GM21723 (cell line): ENCODE measurements around the gene PRR36.

Experiments used
- ATAC-seq: cut with Tn5 transposase; IDR thresholded peaks from one replicate; pipeline ENCODE4 v1.9.1; 2021; ENCODE audit warnings: mild to moderate bottlenecking, moderate library complexity; ENCODE audit not compliant: unreplicated experiment

PRR36 gene

DNA sequence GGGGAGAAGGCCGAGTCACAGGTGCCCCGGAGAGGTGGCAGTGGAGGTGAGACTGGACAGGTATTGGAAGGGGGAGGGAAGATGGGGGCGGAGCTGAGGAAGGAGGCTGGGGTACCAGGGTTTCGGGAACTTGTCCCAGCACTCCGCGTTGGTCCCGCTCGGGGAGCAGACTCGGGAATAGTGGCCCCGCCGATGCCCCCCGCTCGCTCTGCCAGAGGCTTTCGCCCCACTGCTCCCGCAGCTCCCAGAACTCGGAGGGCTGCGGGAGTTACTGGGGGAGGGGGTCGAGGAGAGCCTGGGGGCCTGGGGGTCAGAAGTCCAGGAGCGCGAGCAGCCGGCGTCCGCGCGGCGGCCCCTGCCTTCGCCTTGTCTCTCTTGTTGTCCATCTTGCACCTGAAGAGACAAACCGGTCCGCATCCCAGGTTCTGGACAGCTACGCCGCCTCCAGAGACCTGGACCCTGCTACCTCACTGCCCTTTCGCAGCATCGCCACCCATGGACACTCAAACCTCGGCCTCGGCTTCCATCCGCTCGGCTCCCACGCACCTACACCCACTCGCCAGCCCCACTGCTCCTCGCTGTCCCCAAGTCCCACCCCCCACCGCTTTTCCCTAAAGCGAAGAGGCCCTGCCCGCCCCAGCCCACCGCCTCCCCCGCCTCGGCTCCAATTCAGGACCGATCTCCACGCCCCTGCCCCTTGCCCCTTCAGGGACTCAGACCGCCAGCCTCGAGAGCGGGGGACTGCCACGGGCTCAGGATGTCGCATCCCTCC, 700 bp downstream of the PRR36 start:
- no peak for ATAC-seq

GRCh38 chr19:7872306-7873204, 1.6 kb downstream of the PRR36 start:
- ATAC-seq: no peak

GRCh38 chr19:7871437-7872305, 2.5 kb downstream of the PRR36 start:
- no peak for ATAC-seq

DNA sequence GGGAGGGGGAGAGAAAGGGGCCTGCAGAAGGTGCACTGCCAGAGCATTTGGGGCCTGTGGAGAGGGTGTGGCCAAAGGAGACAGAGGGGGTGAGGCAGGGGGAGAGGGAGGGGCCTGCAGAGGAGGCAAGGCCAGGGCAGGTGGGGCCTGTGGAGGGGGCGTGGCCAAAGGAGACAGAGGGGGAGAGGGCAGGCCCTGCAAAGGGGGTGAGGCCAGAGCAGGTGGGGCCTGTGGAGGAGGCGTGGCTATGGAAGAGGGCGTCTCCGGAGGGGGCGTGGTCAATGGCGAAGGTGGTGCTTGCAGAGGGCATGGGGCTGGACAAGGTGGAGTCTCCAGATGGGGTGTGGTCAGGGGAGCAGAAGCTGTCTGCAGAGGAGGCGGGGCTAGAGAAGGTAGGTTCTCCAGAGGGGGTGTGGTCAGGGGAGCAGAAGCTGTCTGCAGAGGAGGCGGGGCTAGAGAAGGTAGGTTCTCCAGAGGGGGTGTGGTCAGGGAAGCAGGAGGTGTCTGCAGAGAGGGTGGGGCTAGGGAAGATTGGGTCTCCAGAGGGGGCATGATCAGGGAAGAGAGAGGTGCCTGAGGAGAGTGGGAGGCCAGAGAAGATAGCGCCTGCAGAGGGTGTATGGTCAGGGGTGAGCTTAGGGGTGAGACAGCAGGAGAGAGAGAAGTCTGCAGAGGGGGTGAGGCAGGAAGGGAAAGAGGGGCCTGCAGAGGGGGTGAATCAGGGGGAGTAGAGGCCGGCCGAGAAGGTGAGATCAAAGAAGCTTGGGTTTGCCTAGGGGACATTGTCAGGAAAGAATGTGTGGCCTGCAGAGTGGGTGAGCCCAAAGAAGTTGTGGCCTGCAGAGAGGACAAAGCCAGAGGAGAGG, 3.4 kb downstream of the PRR36 start:
- ATAC-seq: no peak

DNA sequence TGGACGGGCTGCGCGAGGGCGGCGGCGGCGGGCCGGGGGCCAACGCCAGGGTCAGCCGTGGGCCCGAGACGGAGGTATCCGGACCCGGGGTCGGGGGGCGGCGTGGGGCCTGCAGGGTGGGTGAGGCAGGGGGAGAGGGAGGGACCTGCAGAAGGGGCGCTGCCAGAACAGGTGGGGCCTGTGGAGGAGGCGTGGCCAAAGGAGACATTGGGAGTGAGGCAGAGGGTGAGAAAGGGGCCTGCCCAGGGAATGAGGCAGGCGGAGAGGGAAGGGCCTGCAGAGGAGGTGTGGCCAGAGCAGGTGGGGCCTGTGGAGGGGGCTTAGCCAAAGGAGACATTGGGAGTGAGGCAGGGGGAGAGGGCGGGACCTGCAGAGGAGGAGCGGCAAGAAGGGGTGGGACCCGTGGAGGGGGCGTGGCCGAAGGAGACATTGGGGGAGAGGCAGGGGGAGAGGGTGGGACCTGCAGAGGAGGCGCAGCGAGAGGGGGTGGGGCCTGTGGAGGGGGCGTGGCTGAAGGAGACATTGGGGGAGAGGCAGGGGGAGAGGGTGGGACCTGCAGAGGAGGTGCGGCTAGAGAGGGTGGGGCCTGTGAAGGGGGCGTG, 4.2 kb downstream of the PRR36 start:
- ATAC-seq: no peak

- peak; percentile 55 for ATAC-seq
Measured at GRCh38 chr19:7869453-7869909, 4.7 kb downstream of the PRR36 start.

GRCh38 chr19:7868671-7869452, 5.3 kb downstream of the PRR36 start:
- peak; percentile 67 for ATAC-seq

GRCh38 chr19:7868326-7868670, 5.9 kb downstream of the PRR36 start:
- no peak for ATAC-seq

- no peak for ATAC-seq
Measured at GRCh38 chr19:7867092-7867844, 6.9 kb downstream of the PRR36 start.

- ATAC-seq: no peak
Measured at GRCh38 chr19:7866399-7867091, 7.6 kb downstream of the PRR36 start.

- ATAC-seq: no peak
Measured at GRCh38 chr19:7865262-7865911, 8.8 kb downstream of the PRR36 start.

GRCh38 chr19:7864690-7865074, 9.5 kb downstream of the PRR36 start:
- no peak for ATAC-seq

- no peak for ATAC-seq
Measured at GRCh38 chr19:7863971-7864689, 10.1 kb downstream of the PRR36 start.

- ATAC-seq: no peak
Measured at GRCh38 chr19:7863157-7863970, 10.8 kb downstream of the PRR36 start.

- ATAC-seq: no peak
Measured at GRCh38 chr19:7862413-7862951, 11.7 kb downstream of the PRR36 start.
